GM23248 (cell line): Measurements from ENCODE around the gene AAK1.
"Not testable (repeated sequence)": the region's sequence is repeated elsewhere in the genome, so short reads cannot be mapped to it uniquely, and the experiment has no call there.

ENCODE experiments used
- EZH2 ChIP-seq: fragments of 200-600 bp; sonication (generic); IDR thresholded peaks from 2 replicates; pipeline ENCODE4 v1.6.1; 2018; ENCODE audit warnings: antibody characterized with exemption, mild to moderate bottlenecking; ENCODE audit not compliant: insufficient read depth, poor library complexity, severe bottlenecking
- EZH2phosphoT487 ChIP-seq: fragments of 200-600 bp; sonication (generic); IDR thresholded peaks from 2 replicates; pipeline ENCODE4 v1.6.1; 2018; ENCODE audit warnings: antibody characterized with exemption, moderate library complexity, mild to moderate bottlenecking, low read depth; ENCODE audit not compliant: insufficient read depth

GRCh38 chr2:69439499-69439898 lies 204.0 kb downstream of the AAK1 start:
- not testable (repeated sequence) for TF ChIP-seq EZH2, EZH2phosphoT487
